Astrocyte of the cerebellum (primary cell): ENCODE results near the gene GFM1.

Experiments
- DNase-seq: peaks from one replicate; pipeline ENCODE4 v3.0.0-alpha.2; 2011; ENCODE audit warnings: low read depth
- H3K4me3 ChIP-seq: 2 replicates; pipeline ENCODE4 v1.5.1; 2011; ENCODE audit warnings: mild to moderate bottlenecking, low read depth, low read length, moderate library complexity
- in situ Hi-C: cut with HindIII; loops from 2 replicates; pipeline ENCODE4 v1.10.0; 2017; ENCODE audit warnings: low sequenced_read_pairs
- TF ChIP-seq, protein P1 (sequence below): IDR thresholded peaks from 2 replicates; pipeline ENCODE4 v1.5.1; 2012; ENCODE audit warnings: low read length, low read depth, moderate library complexity, mild to moderate bottlenecking; ENCODE audit errors: missing control alignments

Gene GFM1

DNA sequence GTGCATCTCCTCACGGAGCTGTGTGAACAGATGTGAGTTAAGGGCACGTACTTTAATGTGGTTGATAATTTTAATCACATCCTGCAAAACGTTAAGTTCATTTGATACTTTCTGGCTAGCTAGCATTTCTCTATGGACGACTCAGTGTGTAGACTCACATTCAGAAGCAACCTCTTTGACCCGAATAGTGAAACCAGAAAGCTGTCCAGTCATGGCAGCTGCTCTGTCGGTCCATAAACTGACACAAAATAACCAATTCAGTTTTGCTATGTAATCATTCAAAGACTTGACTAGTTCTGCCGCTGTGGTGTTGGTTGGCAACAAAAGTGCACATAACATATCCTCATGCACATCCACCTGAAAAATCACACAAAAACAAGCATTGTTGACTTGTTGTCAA lies 3.7 kb upstream of the GFM1 start:
- in situ Hi-C loops, result no loop called here
- TF ChIP-seq, protein P1, sequence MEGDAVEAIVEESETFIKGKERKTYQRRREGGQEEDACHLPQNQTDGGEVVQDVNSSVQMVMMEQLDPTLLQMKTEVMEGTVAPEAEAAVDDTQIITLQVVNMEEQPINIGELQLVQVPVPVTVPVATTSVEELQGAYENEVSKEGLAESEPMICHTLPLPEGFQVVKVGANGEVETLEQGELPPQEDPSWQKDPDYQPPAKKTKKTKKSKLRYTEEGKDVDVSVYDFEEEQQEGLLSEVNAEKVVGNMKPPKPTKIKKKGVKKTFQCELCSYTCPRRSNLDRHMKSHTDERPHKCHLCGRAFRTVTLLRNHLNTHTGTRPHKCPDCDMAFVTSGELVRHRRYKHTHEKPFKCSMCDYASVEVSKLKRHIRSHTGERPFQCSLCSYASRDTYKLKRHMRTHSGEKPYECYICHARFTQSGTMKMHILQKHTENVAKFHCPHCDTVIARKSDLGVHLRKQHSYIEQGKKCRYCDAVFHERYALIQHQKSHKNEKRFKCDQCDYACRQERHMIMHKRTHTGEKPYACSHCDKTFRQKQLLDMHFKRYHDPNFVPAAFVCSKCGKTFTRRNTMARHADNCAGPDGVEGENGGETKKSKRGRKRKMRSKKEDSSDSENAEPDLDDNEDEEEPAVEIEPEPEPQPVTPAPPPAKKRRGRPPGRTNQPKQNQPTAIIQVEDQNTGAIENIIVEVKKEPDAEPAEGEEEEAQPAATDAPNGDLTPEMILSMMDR, result no peak
- H3K4me3 ChIP-seq, result no peak overlapping the region
- no peak for DNase-seq

DNA sequence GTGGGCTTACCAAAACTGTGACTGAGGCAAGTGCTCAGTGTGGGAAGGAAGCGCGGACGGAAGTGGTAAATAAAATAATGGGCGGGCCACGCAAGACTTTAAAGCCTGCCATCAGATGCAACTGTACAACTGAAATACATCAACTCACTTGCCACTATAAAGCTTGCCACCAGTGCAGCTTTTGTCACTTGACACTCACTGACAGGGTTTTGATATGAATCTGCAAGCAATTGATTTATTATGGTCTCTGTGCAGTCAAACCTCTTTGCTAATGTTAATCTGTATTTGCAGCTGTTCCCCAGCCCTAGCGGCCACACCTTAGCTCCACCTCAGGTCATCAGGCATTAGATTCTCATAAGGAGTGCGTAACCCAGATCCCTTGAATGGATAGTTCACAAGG lies 2.3 kb upstream of the GFM1 start:
- no peak overlapping the region for H3K4me3 ChIP-seq
- DNase-seq, result no peak
- in situ Hi-C loops, result no loop called here
- TF ChIP-seq, protein P1, result no peak

DNA sequence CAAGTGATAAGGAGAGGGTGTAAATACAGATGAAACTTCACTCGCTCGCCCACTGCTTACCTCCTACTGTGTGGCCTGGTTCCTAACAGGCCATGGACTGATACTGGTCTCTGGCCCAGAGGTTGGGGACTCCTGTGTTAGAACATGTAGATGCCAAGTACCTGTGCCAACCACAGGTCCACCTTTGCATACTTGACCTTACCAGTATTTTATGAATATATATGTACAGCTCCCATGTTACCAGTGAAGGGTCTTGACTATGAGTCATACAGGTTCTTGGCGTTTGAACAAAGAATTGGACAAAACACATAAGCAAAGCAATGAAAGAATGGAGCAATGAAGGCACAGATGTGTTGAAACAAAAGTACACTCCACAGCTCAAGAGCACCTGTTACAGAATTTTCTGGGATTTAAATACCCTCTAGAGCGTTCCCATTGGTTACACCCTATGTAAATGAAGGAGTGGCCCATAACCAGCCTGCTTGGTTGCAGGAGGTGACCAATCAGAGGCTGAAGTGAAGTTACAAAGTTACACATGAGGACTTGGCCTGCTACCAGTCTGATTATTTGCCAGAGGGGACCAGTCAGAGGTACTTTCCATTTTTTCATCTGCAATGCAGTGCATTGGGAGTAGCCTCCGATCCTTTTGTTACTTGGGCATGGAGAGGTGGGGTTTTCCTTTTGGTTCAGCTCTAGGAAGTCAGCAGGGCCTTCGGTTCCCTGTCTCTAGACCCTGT lies 1.7 kb upstream of the GFM1 start:
- H3K4me3 ChIP-seq, result no peak overlapping the region
- in situ Hi-C loops, result no loop called here
- TF ChIP-seq, protein P1, result no peak
- DNase-seq, result no peak

DNA sequence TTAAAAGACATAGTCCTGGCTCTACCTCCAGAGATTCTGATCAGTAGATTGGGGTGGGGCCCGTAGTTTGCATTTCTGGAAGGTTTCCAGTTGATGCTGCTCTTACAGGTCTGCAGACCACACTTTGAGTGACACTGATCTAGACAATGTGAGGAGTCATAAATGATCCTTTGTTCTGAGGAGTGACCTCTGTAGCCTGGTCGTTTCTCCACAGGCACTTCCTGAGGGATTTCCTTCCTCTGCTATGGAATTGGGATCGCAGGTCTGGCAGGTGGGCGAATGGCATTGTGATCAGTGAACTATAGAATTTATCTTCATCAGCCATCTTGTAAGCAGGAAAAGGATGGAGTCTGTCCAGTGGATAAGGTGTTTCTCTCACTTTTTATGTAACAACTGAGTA lies 5.5 kb downstream of the GFM1 start:
- TF ChIP-seq, protein P1, result no peak
- no peak overlapping the region for H3K4me3 ChIP-seq
- no peak for DNase-seq
- in situ Hi-C loops, result loop anchor here (10.0 kb wide), 2 partner anchors 55 to 135 kb away; no protein-coding TSS in a partner anchor

DNA sequence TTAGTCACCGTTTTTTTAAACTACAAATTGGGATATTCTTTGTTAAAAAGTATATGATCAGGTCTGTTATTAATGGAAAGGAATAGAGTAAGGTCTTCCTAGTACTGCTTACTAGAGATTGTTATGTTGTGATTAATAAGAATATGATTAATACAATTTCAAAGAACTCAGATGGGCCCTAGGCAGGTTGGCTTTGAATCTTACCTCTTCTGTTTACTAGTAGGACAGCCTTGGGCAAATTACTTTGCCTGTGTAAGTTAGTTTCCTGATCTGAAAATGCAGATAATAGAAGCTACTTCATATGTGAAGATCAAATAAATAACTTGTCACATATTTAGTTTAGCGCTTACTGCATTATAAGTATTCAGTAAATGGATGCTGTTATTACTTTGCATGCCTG lies 6.9 kb downstream of the GFM1 start:
- no peak for DNase-seq
- TF ChIP-seq, protein P1, result no peak
- no peak overlapping the region for H3K4me3 ChIP-seq
- in situ Hi-C loops, result loop anchor here (10.0 kb wide), 2 partner anchors 54 to 134 kb away; no protein-coding TSS in a partner anchor

DNA sequence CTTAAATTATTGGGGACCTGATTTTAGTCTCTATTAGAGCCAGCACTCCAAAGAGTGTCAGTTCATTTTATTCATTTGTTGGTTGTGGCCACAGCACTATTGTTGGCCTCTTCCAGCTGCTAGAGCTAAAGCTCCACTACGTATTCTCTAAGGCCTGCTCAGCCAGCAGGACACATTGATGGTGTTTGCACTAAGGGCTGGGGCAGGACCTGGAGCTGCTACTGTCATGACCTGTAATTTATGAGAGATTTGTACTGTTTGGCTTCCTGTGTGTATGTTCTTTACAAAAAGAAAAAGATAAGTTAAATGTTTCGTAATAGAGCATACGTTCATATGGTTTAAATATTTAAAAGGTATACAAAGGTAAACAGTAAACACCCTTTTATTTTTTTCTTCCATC lies 8.1 kb downstream of the GFM1 start:
- TF ChIP-seq, protein P1, result no peak
- in situ Hi-C loops, result loop anchor here (10.0 kb wide), 2 partner anchors 52 to 132 kb away; no protein-coding TSS in a partner anchor
- H3K4me3 ChIP-seq, result no peak overlapping the region
- DNase-seq, result no peak
